Stimulated activated naive CD8-positive, alpha-beta T cell treated with anti-CD3 and anti-CD28 coated beads, Interleukin-15, Interleukin-2, amounts not matched to agents 100 ng/mL and 50 ng/mL, for 24 hours (primary cell): ENCODE measurements around the gene MLLT3.

Source experiments
- H3K27ac Mint-ChIP-seq: one replicate; pipeline ENCODE4 v1.8.0; 2021; ENCODE audit warnings: mild to moderate bottlenecking, mixed read lengths
- H3K27me3 Mint-ChIP-seq: one replicate; pipeline ENCODE4 v1.8.0; 2021; ENCODE audit warnings: mixed read lengths
- H3K36me3 Mint-ChIP-seq: one replicate; pipeline ENCODE4 v1.8.0; 2021; ENCODE audit warnings: low read depth, mixed read lengths
- H3K4me1 Mint-ChIP-seq: one replicate; pipeline ENCODE4 v1.8.0; 2021; ENCODE audit warnings: low read depth, mixed read lengths
- H3K4me3 Mint-ChIP-seq: one replicate; pipeline ENCODE4 v1.8.0; 2021; ENCODE audit warnings: mild to moderate bottlenecking, mixed read lengths
- H3K9me3 Mint-ChIP-seq: one replicate; pipeline ENCODE4 v1.8.0; 2021; ENCODE audit warnings: mixed read lengths

Gene MLLT3

DNA sequence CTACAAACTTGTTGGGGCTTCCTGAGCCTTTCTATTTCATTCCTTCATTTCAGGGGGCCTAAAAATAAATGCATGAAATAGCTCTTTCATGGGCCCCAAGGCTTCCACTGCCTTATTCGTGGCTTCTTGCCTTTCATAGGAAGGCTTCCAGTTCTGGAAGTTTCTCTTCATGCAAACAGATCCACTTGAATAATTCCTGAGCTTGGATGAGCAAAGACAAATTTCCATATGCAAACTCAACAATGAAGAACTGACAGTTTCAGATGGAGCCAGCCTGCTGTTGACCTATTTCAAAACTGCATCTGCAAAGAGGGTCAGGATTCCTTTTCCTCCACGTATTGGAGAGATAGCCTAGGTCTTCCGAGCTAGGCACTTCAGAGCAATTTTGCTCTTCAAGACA lies 142.1 kb downstream of the MLLT3 start:
- H3K27me3 Mint-ChIP-seq = no peaks in the 10 kb centered on the region
- H3K4me1 Mint-ChIP-seq = peaks cover 25% of the 10 kb centered on the region
- H3K36me3 Mint-ChIP-seq = no peaks in the 10 kb centered on the region
- no peak overlapping the region for H3K4me3 Mint-ChIP-seq
- H3K9me3 Mint-ChIP-seq = no peaks in the 10 kb centered on the region
- no peak overlapping the region for H3K27ac Mint-ChIP-seq

- no peaks in the 10 kb centered on the region for H3K27me3 Mint-ChIP-seq
- H3K9me3 Mint-ChIP-seq = no peaks in the 10 kb centered on the region
- peaks cover 25% of the 10 kb centered on the region for H3K4me1 Mint-ChIP-seq
- no peaks in the 10 kb centered on the region for H3K36me3 Mint-ChIP-seq
- no peak overlapping the region for H3K27ac Mint-ChIP-seq
- H3K4me3 Mint-ChIP-seq = no peak overlapping the region
These were observed 142.7 kb downstream of the MLLT3 start for GRCh38 chr9:20479419-20480155.

- no peak overlapping the region for H3K27ac Mint-ChIP-seq
- peaks cover 25% of the 10 kb centered on the region for H3K4me1 Mint-ChIP-seq
- no peaks in the 10 kb centered on the region for H3K27me3 Mint-ChIP-seq
- no peaks in the 10 kb centered on the region for H3K9me3 Mint-ChIP-seq
- no peaks in the 10 kb centered on the region for H3K36me3 Mint-ChIP-seq
- no peak overlapping the region for H3K4me3 Mint-ChIP-seq
These were observed 143.5 kb downstream of the MLLT3 start for GRCh38 chr9:20478786-20479185.

DNA sequence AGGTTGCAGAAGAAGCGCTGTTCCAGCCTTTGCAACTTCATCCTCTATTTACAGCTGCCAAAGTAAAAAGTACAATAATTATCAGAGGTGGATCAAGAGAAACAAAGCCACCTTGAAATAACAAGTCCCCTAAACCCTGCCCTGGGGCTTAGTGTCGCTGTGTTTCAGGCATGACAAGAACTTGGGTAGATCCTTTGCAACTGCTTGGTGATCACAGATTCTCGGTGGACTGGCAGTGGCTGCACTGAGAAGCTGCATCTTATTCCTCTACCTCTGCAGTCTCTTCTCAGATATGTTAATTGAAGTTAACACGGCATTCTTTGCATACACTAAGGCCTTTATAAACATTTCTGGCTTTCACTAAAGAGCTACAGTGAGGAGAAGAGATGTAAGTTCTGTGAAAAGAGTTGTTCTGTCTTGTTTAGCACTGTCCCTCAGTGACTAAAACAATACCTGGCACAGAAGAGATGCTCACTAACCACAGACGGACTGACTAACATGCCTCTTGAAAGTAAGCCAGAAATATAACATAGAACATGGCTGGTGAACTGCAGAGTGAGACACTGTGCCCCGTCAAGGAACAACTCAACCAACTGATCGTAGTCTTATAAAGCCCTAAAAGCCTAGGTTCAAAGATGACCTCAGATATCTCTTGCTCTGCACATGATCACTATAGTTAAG lies 144.2 kb downstream of the MLLT3 start:
- H3K9me3 Mint-ChIP-seq = no peaks in the 10 kb centered on the region
- no peaks in the 10 kb centered on the region for H3K36me3 Mint-ChIP-seq
- peaks cover 25% of the 10 kb centered on the region for H3K4me1 Mint-ChIP-seq
- H3K4me3 Mint-ChIP-seq = no peak overlapping the region
- H3K27me3 Mint-ChIP-seq = no peaks in the 10 kb centered on the region
- no peak overlapping the region for H3K27ac Mint-ChIP-seq

GRCh38 chr9:20476912-20477521 lies 145.3 kb downstream of the MLLT3 start:
- H3K9me3 Mint-ChIP-seq = no peaks in the 10 kb centered on the region
- H3K4me3 Mint-ChIP-seq = no peak overlapping the region
- H3K36me3 Mint-ChIP-seq = no peaks in the 10 kb centered on the region
- H3K4me1 Mint-ChIP-seq = peaks cover 28% of the 10 kb centered on the region
- no peak overlapping the region for H3K27ac Mint-ChIP-seq
- H3K27me3 Mint-ChIP-seq = no peaks in the 10 kb centered on the region

DNA sequence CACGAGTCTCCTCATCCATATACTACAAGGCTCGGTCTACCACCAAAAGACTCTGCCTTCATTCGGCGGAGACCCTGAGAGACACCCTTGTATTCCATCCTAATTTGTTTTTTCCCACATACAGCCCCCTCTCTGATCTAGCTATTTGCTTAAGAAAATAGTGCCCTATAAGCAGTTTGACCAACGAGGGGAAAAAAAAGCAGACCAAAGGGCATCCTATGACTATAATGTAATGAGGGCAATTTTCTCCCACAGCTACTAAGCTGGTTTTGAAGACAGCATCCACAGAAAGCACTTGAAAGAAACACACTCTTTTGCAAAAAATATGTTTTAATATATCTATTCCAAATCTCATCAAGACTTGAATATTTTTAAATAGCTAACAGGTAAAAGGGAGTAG lies 147.8 kb downstream of the MLLT3 start:
- no peak overlapping the region for H3K27ac Mint-ChIP-seq
- no peak overlapping the region for H3K4me3 Mint-ChIP-seq
- peaks cover 23% of the 10 kb centered on the region for H3K4me1 Mint-ChIP-seq
- H3K9me3 Mint-ChIP-seq = no peaks in the 10 kb centered on the region
- no peaks in the 10 kb centered on the region for H3K36me3 Mint-ChIP-seq
- no peaks in the 10 kb centered on the region for H3K27me3 Mint-ChIP-seq

GRCh38 chr9:20473515-20474013 lies 148.7 kb downstream of the MLLT3 start:
- Mint-ChIP-seq H3K36me3 (no peaks in the 10 kb centered on the region), H3K27ac (no peak overlapping the region), H3K9me3 (no peaks in the 10 kb centered on the region), H3K4me3 (no peak overlapping the region), H3K27me3 (no peaks in the 10 kb centered on the region), H3K4me1 (peaks cover 16% of the 10 kb centered on the region)

DNA sequence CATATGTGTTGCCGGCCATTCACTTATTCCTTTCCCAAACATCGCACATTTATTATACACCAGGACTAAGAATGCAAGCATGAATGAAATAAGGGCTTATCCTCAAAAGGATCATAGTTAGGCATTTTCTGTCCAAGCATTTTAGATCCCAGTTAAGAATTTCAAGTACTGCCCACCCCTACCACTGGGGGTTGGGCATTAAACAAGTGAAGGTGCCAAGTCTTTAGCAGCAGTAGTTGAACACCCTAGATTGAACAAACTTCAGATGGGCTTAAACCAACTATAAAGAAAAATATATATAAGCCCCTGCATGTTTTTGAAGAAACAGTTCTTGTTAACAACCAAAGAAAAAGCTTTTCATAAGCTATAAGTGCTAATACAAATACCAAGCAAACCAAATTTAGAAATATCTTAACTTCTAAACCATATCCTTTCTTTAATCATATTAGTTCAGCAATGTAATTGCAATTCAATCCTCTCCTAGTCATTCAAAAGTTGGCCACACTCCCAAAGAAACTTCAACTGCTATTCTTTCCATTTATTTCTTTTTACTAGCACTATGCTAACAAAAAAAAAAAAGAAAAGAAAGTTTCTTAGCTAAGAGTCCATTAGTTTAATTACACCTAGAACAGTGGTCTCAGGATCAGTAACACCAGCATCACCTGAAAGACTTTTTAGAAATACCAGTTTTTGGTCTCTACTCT lies 149.8 kb downstream of the MLLT3 start:
- Mint-ChIP-seq H3K27ac (no peak overlapping the region), H3K9me3 (no peaks in the 10 kb centered on the region), H3K27me3 (no peaks in the 10 kb centered on the region), H3K36me3 (no peaks in the 10 kb centered on the region), H3K4me1 (peaks cover 6% of the 10 kb centered on the region), H3K4me3 (no peak overlapping the region)

DNA sequence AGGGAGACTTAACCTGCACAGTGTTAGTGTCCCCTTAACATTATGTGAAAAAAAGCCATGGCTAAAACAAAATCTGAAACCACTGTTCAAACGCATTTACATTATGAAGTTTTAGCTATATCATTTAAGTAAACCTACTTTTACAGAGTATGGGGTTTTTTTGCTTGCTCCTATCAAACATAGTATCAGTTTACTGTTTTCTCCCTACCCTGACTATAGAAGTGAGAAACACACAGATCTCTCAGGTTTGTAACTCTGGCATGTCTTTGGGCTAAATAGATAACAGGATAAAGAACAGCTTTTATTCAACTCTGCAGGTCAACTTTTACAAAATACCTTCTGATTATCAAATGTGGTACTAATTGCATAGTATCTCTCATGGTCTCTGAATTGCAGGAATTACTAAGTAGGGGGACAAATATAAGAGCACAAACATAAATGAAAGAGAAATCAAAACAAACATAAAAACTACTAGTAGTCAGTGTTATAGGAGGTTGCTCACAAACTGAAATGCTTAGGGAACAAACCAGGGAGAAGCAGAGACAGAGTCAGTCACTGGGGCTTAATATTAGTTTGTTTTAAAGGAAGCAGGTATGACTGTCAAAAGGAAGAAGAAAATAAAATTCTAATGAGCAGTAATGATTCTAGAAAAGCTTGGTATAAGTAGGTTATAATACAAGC lies 155.8 kb downstream of the MLLT3 start:
- no peak overlapping the region for H3K27ac Mint-ChIP-seq
- peaks cover 30% of the 10 kb centered on the region for H3K4me1 Mint-ChIP-seq
- H3K27me3 Mint-ChIP-seq = no peaks in the 10 kb centered on the region
- H3K9me3 Mint-ChIP-seq = no peaks in the 10 kb centered on the region
- H3K4me3 Mint-ChIP-seq = no peak overlapping the region
- no peaks in the 10 kb centered on the region for H3K36me3 Mint-ChIP-seq

GRCh38 chr9:20464242-20464641 lies 158.1 kb downstream of the MLLT3 start:
- Mint-ChIP-seq H3K27me3 (no peaks in the 10 kb centered on the region), H3K4me3 (no peak overlapping the region), H3K36me3 (no peaks in the 10 kb centered on the region), H3K9me3 (no peaks in the 10 kb centered on the region), H3K4me1 (peaks cover 40% of the 10 kb centered on the region), H3K27ac (no peak overlapping the region)

DNA sequence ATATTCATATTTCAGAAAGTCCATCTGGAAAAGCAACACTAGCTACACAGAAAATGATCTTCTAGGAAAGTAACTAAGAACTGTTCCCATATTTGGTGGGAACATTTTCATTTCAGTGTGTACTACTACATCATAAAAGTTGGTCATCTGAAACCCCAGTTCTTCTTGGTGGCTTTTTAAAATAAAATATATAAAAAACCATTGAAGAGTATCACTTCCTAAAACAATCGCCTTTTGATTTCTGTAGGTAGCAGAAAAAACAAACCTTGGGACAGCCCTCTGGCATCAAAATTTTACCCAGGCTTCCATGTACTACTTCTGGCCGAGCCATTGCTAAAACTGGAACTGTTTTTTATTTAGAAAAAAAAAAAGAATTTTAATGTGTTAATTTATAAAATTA lies 158.5 kb downstream of the MLLT3 start:
- H3K4me3 Mint-ChIP-seq = no peak overlapping the region
- H3K27me3 Mint-ChIP-seq = no peaks in the 10 kb centered on the region
- no peaks in the 10 kb centered on the region for H3K36me3 Mint-ChIP-seq
- H3K4me1 Mint-ChIP-seq = peaks cover 42% of the 10 kb centered on the region
- no peak overlapping the region for H3K27ac Mint-ChIP-seq
- H3K9me3 Mint-ChIP-seq = no peaks in the 10 kb centered on the region

DNA sequence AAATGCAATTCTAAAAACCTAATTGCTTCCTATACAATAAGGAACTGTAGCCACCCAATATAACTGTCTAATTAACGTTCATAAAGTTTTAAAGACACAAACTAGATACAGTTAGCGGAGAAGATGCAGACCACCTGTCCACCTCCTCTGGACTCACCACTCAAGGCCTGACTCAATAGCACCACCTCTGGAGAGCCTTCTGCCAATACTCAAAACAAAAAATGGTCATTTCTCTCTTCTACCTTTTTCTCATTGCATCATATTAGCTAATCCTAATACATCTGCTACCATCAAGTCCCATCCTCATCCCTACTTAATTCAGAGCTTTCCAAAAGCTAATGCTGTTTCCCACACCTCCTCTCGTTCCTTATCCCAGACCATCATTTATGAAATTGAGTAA lies 159.9 kb downstream of the MLLT3 start:
- Mint-ChIP-seq H3K36me3 (no peaks in the 10 kb centered on the region), H3K4me1 (peaks cover 50% of the 10 kb centered on the region), H3K9me3 (no peaks in the 10 kb centered on the region), H3K4me3 (no peak overlapping the region), H3K27me3 (no peaks in the 10 kb centered on the region), H3K27ac (no peak overlapping the region)

GRCh38 chr9:20447291-20447690 lies 175.0 kb downstream of the MLLT3 start:
- H3K27me3 Mint-ChIP-seq = no peaks in the 10 kb centered on the region
- peaks cover 21% of the 10 kb centered on the region for H3K4me1 Mint-ChIP-seq
- no peak overlapping the region for H3K4me3 Mint-ChIP-seq
- no peaks in the 10 kb centered on the region for H3K9me3 Mint-ChIP-seq
- H3K27ac Mint-ChIP-seq = no peak overlapping the region
- peaks cover 3% of the 10 kb centered on the region for H3K36me3 Mint-ChIP-seq

DNA sequence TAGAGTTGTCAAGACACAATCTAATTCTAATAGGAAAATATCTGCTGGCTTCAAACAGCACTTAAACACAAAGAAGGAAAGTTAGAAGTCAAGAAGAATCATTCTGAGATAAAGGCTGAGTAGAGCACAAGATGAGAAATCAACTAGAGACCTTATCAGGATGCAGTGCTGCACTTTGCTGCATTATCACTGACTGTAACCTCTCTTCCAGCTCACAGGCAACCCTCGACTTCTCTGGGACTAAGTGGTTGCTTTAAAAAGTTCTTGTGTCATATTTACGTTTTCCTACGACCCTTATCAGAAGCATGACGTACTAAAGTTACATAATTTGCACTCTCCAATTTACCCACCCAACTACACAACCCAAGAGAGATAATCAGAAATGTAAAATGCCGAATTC lies 176.1 kb downstream of the MLLT3 start:
- Mint-ChIP-seq H3K9me3 (no peaks in the 10 kb centered on the region), H3K27ac (no peak overlapping the region), H3K27me3 (no peaks in the 10 kb centered on the region), H3K4me1 (peaks cover 31% of the 10 kb centered on the region), H3K4me3 (no peak overlapping the region), H3K36me3 (peaks cover 3% of the 10 kb centered on the region)
